ENCODE measurements around the gene MOAP1.
"Not testable (repeated sequence)": the region's sequence is repeated elsewhere in the genome, so short reads cannot be mapped to it uniquely, and the experiment has no call there.

The MOAP1 gene

GRCh38 chr14:93200553-93200952 is 15.9 kb upstream of the MOAP1 start:
- peaks cover 19% of the 10 kb centered on the region for H3K4me1 Mint-ChIP-seq
- peaks cover 4% of the 10 kb centered on the region for H3K36me3 Mint-ChIP-seq
- no peak overlapping the region for H3K4me3 Mint-ChIP-seq
- H3K27me3 Mint-ChIP-seq, result no peaks in the 10 kb centered on the region
- no peaks in the 10 kb centered on the region for H3K9me3 Mint-ChIP-seq
- no peak overlapping the region for H3K27ac Mint-ChIP-seq

- Mint-ChIP-seq H3K4me3 (no peak overlapping the region), H3K4me1 (peaks cover 7% of the 10 kb centered on the region), H3K27ac (no peak overlapping the region), H3K27me3 (no peaks in the 10 kb centered on the region), H3K36me3 (peaks cover 2% of the 10 kb centered on the region), H3K9me3 (no peaks in the 10 kb centered on the region)
Measured at GRCh38 chr14:93199031-93199430, 14.3 kb upstream of the MOAP1 start.

GRCh38 chr14:93195316-93195999 is 10.8 kb upstream of the MOAP1 start:
- peaks cover 4% of the 10 kb centered on the region for H3K36me3 Mint-ChIP-seq
- H3K27ac Mint-ChIP-seq, result no peak overlapping the region
- H3K9me3 Mint-ChIP-seq, result no peaks in the 10 kb centered on the region
- H3K27me3 Mint-ChIP-seq, result no peaks in the 10 kb centered on the region
- H3K4me1 Mint-ChIP-seq, result peaks cover 3% of the 10 kb centered on the region
- no peak overlapping the region for H3K4me3 Mint-ChIP-seq

- H3K4me3 Mint-ChIP-seq, result peak overlapping the region; percentile 94
- H3K36me3 Mint-ChIP-seq, result peaks cover 4% of the 10 kb centered on the region
- no peaks in the 10 kb centered on the region for H3K27me3 Mint-ChIP-seq
- peaks cover 54% of the 10 kb centered on the region for H3K4me1 Mint-ChIP-seq
- H3K27ac Mint-ChIP-seq, result peak overlapping the region; percentile 37
- H3K9me3 Mint-ChIP-seq, result no peaks in the 10 kb centered on the region
Measured at GRCh38 chr14:93186956-93187355, 2.3 kb upstream of the MOAP1 start.

GRCh38 chr14:93186466-93186865 is 1.8 kb upstream of the MOAP1 start:
- Mint-ChIP-seq H3K4me1 (peaks cover 57% of the 10 kb centered on the region), H3K9me3 (no peaks in the 10 kb centered on the region), H3K4me3 (peak overlapping the region; percentile 94), H3K27ac (peak overlapping the region; percentile 37), H3K27me3 (no peaks in the 10 kb centered on the region), H3K36me3 (peaks cover 4% of the 10 kb centered on the region)

- peaks cover 2% of the 10 kb centered on the region for H3K36me3 Mint-ChIP-seq
- no peaks in the 10 kb centered on the region for H3K27me3 Mint-ChIP-seq
- no peaks in the 10 kb centered on the region for H3K9me3 Mint-ChIP-seq
- peaks cover 57% of the 10 kb centered on the region for H3K4me1 Mint-ChIP-seq
- peak overlapping the region; percentile 94 for H3K4me3 Mint-ChIP-seq
- H3K27ac Mint-ChIP-seq, result peak overlapping the region; percentile 95
Measured at GRCh38 chr14:93185349-93185720, 638 bp upstream of the MOAP1 start.

GRCh38 chr14:93183596-93184317 is 940 bp downstream of the MOAP1 start:
- Mint-ChIP-seq H3K4me1 (peaks cover 46% of the 10 kb centered on the region), H3K36me3 (no peaks in the 10 kb centered on the region), H3K27ac (peak overlapping the region; percentile 83), H3K4me3 (peak overlapping the region; percentile 93), H3K27me3 (no peaks in the 10 kb centered on the region), H3K9me3 (no peaks in the 10 kb centered on the region)

GRCh38 chr14:93175492-93175891 is 9.2 kb downstream of the MOAP1 start:
- no peaks in the 10 kb centered on the region for H3K9me3 Mint-ChIP-seq
- no peaks in the 10 kb centered on the region for H3K27me3 Mint-ChIP-seq
- H3K4me3 Mint-ChIP-seq, result no peak overlapping the region
- no peaks in the 10 kb centered on the region for H3K4me1 Mint-ChIP-seq
- H3K36me3 Mint-ChIP-seq, result no peaks in the 10 kb centered on the region
- H3K27ac Mint-ChIP-seq, result no peak overlapping the region

GRCh38 chr14:93174731-93175130 is 10.0 kb downstream of the MOAP1 start:
- H3K27me3 Mint-ChIP-seq, H3K9me3 Mint-ChIP-seq, H3K36me3 Mint-ChIP-seq, H3K4me3 Mint-ChIP-seq, H3K27ac Mint-ChIP-seq, H3K4me1 Mint-ChIP-seq: not testable (repeated sequence)

- Mint-ChIP-seq H3K9me3 (no peaks in the 10 kb centered on the region), H3K36me3 (no peaks in the 10 kb centered on the region), H3K4me3 (no peak overlapping the region), H3K27ac (peak overlapping the region; percentile 55), H3K4me1 (no peaks in the 10 kb centered on the region), H3K27me3 (no peaks in the 10 kb centered on the region)
Measured at GRCh38 chr14:93173943-93174395, 10.7 kb downstream of the MOAP1 start.

- H3K4me1 Mint-ChIP-seq, result no peaks in the 10 kb centered on the region
- no peaks in the 10 kb centered on the region for H3K27me3 Mint-ChIP-seq
- H3K36me3 Mint-ChIP-seq, result no peaks in the 10 kb centered on the region
- H3K4me3 Mint-ChIP-seq, result no peak overlapping the region
- H3K27ac Mint-ChIP-seq, result no peak overlapping the region
- no peaks in the 10 kb centered on the region for H3K9me3 Mint-ChIP-seq
Measured at GRCh38 chr14:93171376-93171775, 13.3 kb downstream of the MOAP1 start.

GRCh38 chr14:93170141-93170540 is 14.6 kb downstream of the MOAP1 start:
- H3K9me3 Mint-ChIP-seq, H3K27me3 Mint-ChIP-seq, H3K4me1 Mint-ChIP-seq, H3K27ac Mint-ChIP-seq, H3K36me3 Mint-ChIP-seq, H3K4me3 Mint-ChIP-seq: not testable (repeated sequence)

GRCh38 chr14:93169619-93170018 is 15.1 kb downstream of the MOAP1 start:
- H3K4me3 Mint-ChIP-seq, H3K9me3 Mint-ChIP-seq, H3K27ac Mint-ChIP-seq, H3K27me3 Mint-ChIP-seq, H3K4me1 Mint-ChIP-seq, H3K36me3 Mint-ChIP-seq: not testable (repeated sequence)

GRCh38 chr14:93168610-93169009 is 16.1 kb downstream of the MOAP1 start:
- H3K9me3 Mint-ChIP-seq, H3K36me3 Mint-ChIP-seq, H3K4me1 Mint-ChIP-seq, H3K27ac Mint-ChIP-seq, H3K4me3 Mint-ChIP-seq, H3K27me3 Mint-ChIP-seq: not testable (repeated sequence)

GRCh38 chr14:93165271-93166265 is 19.1 kb downstream of the MOAP1 start:
- H3K4me1 Mint-ChIP-seq, H3K27me3 Mint-ChIP-seq, H3K27ac Mint-ChIP-seq, H3K9me3 Mint-ChIP-seq, H3K4me3 Mint-ChIP-seq, H3K36me3 Mint-ChIP-seq: not testable (repeated sequence)

GRCh38 chr14:93163564-93163963 is 21.1 kb downstream of the MOAP1 start:
- no peaks in the 10 kb centered on the region for H3K4me1 Mint-ChIP-seq
- no peaks in the 10 kb centered on the region for H3K27me3 Mint-ChIP-seq
- H3K27ac Mint-ChIP-seq, result no peak overlapping the region
- no peak overlapping the region for H3K4me3 Mint-ChIP-seq
- no peaks in the 10 kb centered on the region for H3K36me3 Mint-ChIP-seq
- H3K9me3 Mint-ChIP-seq, result no peaks in the 10 kb centered on the region
